Renal pelvis (tissue), 4 donors: Measurements from ENCODE around the gene DHX9. TPM values are rescaled to one million over a fixed set of nuclear protein-coding genes. Genes with fewer than 3 reads are reported as not detected.
A peak's percentile ranks its signal among the peaks of the same experiment; 100 is the strongest.

Source experiments
- DNase-seq: peaks from one replicate; pipeline ENCODE4 v3.0.0-alpha.2; 2013
- polyA plus RNA-seq, 3 donors: library from polyadenylated mRNA; unstranded; fragments of 120-200 nt; gene quantifications; one replicate each; pipeline ENCODE4 v1.2.1, GENCODE V29; 2013; ENCODE audit not compliant: insufficient read length in 3 of 3

Gene DHX9
- polyA plus RNA-seq, 3 donors = 252 to 288 (median 284) TPM

DNA sequence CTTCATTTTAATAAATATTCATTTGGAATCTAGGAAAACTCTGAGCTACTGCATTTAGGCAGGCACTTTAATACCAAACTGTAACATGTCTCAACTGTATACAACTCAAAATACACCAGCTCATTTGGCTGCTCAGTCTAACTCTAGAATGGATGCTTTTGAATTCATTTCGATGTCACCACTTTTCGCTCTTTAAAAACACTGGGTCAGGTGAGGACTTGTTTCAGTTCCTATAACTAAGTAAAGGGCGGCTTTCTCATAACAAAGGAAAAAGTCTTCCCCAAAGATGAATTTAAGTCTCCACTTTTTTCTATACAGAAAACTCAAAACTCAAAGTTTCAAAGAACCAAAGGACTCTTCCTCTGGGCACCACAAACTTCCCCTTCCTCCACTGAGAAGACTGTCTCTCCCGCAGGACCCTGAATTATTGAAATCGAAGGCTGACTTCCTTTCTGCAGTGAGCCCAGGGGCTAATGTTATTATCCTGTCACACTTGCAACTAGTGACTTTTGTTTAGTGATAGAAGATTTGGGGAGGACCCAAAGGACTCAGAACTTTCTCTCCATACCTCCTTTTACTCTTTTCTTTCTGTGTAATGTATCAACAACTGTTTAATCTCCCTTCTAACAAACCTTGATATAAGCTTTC, 9.7 kb upstream of the DHX9 start:
- DNase-seq = no peak

DNA sequence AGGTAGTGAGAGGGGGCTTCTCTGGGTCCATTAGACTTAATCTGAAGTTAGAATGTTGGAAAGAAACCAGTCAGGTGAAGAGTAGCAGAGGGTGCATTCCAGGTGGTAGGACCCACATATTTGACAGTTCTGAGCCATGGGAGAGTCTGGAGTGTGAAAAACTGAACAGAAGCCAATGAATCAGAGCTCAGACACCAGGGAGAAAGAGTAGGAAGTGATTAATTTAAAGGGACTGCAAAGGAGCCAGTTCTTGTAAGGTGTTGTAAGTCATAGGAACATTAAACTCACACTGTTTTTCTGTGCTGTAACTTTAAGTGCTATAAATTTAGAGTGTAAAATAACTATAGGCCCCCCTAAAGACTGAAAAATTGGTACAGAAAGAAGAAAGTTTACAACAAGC, 5.9 kb upstream of the DHX9 start:
- no peak for DNase-seq

DNA sequence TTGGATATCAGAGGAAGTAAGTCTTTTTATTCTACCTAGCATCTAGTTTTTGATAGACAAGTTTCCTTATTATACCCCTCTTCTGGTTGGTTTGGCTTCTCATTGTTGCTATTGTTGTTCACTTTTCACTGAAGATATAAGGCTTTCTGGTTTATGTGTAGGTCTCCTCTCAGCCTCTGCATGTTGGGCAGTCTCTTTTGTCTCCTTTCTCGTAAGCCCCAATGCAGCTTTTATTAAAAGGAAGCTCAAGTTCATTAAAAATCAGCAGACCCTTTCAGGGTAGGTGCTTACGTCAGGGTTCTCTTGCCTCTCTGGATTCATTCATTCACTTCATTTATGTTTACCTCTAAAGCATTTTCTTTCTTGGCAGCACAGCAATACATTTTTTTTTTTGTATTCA, 4.8 kb upstream of the DHX9 start:
- no peak for DNase-seq

DNA sequence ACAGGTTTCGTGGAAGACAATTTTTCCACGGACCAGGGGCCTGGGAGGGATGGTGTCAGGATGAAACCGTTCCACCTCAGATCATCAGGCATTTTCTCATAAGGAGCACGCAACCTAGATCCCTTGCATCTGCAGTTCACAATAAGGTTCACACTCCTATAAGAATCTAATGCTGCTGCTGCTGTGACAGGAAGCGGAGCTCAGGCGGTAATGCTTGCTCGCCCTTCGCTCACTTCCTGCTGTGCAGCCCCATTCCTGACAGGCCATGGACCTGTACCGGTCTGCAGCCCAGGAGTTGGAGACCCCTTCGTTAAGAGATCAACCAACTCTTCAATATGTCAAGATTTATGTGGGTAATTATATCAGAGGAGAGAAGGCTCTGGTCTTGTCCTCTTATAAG, 3.3 kb upstream of the DHX9 start:
- no peak for DNase-seq

DNA sequence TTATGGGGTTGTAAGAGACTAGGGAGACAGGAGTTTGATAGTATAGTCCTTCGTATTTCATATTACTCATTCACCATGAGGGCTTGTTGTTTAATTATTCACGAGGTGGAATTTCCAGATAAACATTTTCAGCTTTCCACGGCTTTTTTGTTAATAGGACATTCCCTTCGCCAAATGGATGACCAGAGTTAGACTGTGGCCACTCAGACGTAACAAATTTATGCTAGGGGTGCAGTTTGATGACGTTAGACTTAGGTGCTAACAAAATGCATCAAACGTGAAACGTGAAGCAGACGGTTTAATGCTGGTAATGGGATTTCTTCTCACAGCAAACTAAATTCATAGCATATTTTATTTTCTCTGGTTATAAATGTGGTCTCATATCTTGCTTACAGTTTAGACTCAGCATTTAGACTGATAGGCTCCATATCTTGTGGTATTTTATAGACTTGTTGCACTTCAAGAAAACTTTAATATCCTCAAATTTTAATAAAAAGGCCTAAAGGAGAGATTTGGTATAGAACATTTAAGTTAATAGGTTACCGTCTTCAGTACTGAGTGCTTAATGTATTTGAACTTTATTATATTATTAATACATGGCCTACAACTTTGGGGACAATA, 2.3 kb downstream of the DHX9 start:
- peak; percentile 62 for DNase-seq

DNA sequence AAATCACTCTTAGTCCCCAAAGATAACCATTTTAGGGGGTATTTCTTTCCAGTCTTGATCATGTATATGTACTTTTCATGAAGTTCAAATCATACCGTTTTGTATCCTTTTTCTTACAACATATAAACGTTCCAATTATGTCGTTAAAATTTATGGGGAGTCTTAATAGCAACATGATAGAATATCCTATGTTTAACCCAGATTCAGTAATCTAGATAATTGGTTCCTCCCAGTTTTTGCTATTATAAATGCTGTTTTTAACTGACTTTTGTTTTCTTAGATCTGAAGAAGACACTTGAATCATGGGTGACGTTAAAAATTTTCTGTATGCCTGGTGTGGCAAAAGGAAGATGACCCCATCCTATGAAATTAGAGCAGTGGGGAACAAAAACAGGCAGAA, 3.1 kb downstream of the DHX9 start:
- no peak for DNase-seq

DNA sequence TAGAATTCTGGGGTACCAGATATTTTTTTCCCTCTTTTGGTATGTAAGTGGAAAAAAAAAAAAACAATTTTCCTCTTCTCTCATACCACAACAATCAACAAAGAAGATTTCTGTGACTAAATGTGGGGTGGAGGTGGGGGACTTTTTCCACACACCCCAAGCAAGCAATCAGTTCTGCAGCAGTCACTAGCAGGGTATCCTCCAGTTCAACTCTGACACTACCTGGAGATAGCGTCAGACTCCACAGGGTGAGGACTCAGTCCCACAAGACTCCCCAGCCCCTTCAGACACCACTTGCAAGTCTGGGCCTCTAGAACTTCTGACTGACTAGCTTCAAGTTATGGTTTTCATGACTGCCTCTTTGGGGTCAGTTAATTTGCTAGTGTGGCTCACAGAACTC, 6.2 kb downstream of the DHX9 start:
- no peak for DNase-seq

DNA sequence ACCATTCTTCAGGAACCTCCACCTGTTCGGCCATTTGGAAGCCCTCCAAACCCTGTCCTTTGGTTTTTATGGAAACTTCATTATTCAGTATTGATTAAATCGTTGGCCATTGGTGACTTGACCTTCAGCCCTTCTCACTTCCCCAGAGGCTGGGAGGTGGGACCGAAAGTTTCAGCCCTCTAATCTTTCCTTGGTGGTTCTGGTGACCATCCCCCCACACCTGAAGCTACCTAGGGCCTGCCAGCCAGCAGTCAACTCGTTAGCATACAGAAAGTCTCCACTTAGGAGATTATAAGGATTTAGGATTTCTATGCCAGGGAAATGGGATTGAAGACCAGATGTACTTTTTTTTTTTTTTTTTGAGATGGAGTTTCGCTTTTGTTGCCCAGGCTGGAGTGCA, 6.7 kb downstream of the DHX9 start:
- DNase-seq = no peak

DNA sequence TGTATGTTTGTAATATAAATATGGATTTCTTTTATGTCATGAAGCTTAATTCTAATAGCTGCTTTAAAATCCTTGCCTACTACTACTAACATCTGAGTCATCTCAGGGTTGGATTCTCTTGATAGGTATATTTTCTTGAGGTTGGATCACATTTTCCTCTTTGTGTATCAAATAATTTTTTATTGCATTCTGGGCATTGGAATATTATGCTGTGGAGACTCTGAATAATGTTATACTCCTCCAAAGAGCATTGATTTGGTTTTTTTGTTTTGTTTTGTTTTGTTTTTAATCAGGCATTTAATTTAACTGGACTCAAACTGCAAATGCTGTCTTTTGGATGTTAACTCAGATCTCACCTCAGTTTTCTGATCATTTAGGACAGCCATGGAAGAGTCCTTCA, 8.0 kb downstream of the DHX9 start:
- DNase-seq = no peak

DNA sequence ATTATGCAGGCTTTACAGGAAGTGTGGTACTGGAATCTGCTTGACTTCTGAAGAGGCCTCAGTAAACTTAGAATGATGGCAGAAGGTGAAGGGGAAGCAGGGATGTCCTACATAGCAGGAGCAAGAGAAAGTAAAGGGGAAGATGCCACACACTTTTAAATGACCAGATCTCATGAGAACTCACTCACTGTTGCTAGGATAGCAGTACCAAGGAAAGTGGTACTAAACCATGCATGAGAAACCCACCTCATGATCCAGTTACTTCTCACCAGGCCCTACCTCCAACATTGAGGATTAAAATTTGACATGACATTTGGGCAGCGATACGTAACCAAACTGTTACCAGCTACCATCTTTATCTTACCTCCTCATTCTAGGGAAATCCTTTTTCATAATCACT, 9.6 kb downstream of the DHX9 start:
- no peak for DNase-seq

DNA sequence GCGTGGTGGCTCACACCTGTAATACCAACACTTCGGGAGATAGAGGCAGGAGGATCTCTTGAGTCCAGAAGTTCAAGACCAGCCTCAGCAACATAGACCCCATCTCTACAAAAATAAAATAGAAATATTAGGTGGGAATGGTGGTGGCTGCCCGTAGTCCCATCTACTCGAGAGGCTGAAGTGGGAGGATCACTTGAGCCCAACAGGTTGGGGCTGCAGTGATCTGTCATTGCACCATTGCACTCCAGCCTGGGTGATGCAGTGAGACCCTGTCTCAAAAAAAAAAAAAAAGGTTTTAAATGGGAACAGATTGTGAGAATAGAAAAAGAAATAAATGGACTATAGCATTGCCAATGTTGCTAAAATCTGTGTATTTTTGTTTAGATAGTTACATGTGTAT, 11.2 kb downstream of the DHX9 start:
- no peak for DNase-seq

DNA sequence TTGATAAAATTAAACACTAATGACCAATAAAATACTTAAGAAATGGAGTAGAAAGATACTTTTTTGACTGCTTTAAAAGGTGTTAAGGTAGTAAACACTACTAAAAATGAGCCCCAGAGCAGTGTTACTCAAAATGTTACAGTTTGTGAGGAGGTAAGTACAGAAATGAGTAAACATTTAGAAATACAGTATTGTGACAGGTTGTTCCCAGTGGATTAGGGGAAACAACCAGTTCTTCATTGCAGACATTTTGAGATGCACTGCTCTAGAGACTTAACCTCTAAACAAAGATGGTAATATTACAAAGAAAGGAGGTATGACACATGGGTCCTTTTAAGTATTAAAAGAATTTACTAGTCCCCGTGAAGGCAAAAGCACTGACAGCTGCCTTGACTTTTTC, 12.7 kb downstream of the DHX9 start:
- no peak for DNase-seq

DNA sequence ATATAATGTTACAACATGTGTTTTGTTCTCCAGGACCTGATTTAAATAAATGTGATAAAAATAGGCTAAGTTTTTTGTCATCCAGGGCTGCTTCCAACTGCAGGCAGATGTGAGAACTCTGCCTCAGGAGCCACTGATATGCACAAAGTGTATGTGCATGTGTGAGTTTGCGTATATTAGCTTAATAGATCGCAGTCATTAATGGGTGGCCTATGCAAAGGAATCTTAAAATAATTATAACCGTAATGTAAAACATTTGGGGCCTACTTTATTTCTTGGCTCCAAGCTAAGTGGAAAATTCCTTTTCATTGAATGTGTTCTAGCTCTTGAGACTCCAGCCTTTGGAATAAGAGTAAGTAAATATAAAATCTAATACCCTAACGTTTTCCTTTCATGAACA, 16.8 kb downstream of the DHX9 start:
- DNase-seq = no peak

DNA sequence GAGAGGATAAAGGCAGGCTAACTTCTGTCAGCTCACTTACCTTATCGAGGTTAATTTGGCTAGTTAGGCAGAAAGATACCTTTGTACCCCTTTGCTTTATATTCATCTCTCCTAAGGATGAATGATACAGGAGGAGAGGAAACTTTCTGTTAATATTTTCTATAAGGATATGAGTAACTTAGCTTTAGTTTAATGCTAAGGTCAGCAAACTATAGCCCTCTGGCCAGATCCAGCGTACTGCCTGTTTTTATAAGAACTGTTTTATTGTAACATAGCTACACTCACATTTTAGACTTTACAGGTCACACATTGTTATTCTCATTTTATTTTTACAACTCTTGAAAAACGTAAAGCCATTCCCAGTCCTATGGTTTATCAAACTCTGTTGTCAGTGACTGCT, 18.1 kb downstream of the DHX9 start:
- no peak for DNase-seq

DNA sequence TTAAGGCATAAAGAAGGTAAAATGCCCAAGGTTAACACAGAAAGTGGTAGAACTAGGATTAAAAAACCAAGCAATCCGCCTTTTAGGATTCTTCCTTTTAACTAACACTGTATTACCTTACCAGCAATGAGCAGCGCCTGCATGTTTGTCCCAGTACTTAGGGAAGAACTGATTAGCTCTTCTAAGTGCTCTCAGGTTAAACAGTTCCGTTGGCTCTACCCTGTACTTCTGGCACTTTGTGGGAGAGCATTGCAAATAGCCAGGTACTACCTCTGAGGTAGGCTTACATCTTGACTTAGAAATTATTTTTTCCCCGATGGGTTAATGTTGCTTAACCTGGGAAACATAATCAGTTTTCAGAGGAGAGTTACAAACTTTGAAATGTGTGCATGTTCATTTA, 21.5 kb downstream of the DHX9 start:
- no peak for DNase-seq

DNA sequence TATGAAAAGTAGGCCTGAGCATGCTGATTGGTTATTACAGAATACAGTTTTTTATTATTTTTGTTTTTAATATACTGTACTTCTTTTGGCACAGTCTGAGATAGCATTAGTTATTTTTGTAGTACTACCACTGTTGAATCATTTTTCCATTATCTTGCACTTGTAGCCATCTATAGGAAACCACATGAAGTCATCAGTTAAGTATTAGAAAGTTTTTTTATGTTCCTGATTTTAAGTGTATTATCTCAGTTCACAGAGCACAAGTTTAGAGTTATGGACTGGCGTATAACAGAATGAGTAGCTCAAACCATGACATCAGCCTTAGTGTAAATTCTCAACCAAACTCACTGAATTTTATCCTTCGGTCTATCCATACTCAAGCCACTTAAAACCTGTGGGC, 22.8 kb downstream of the DHX9 start:
- DNase-seq = no peak

DNA sequence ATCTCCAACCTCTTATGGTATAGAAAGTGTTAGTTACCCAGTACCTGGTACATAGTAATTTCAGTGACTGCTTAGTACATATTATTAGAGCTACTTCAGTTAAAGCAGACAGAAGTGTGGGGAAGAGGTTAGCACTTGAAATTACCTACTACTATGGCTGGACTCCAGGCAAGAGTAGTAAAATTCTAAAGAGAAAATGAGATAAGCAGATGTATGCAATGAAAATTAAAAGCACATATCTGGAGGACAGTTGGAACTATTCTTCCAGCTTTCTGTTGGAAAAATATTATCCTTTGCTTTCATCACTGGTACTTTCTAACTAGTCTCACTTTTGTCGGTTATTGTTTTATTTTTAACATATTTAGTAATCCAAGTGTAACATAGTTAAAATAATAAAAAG, 23.7 kb downstream of the DHX9 start:
- DNase-seq = no peak

DNA sequence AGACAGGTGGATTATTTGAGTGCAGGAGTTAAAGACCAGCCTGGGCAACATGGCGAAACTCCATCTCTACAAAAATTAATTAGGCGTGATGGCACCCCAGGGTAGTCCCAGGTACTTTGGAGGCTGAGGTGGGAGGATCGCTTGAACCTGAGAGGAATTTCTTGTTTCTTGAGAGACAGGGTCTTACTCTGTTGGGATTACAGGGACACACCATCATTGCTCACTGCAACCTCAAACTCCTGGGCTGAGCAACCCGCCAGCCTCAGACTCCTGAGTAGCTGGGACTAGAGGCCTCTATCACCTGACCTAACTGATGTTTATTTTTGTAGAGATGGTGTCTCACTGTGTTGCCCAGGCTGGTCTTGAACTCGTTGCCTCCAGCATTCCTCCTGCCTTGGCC, 24.8 kb downstream of the DHX9 start:
- DNase-seq = no peak

DNA sequence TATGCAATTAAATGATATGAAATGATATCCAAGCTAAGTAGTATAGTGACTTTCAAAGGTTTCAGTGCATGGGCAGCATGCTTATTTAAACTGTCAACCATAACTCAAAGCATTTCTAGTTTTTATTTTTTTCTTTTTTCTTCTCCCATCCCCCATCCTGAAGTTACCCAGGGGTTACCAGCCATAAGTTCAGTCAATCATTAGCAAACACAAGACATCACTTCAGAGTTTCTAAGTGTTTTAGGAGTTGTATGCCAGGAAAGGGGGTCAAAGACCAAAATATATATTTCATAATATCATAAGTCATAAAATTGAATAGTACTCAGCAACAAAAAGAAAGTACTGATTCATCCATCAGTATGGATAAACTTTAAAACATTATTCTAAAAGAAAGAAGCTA, 28.7 kb downstream of the DHX9 start:
- no peak for DNase-seq

DNA sequence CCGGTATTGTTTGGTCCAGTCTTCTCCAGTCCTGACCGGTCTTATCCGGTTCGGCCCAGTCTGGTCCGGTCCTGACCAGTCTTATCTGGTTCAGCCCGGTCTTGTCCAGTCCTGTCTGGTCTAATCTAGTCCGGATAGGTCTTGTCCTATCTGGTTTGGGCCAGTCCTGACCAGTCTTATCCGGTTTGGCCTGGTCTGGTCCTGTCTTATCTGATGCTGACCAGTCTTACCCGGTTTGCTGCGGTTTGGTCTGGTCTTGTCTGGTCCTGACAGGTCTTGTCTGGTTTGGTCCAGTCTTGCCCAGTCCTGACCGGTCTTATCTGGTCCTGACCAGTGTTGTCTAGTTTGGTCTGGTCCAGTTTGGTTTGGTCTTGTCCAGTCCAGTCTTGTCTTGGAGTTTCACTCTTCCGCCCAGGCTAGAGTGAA, 30.1 kb downstream of the DHX9 start:
- DNase-seq = no peak

DNA sequence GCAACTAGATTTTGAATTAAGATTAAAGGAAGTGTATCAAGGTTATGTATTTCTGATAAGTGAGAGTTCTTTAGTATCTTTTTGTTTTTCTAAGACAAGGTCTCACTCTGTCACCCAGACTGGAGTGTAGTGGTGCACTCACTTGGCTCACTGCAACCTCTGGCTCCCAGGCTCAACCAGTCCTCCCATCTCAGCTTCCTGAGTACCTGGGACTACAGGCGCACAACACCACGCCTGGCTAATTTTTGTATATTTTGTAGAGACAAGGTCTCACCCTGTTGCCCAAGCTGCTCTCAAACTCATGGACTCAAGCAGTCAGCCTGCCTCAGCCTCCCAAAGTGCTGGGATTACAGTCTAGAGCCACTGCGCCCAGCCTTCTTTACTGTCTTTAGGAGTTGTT, 33.7 kb downstream of the DHX9 start:
- DNase-seq = no peak

DNA sequence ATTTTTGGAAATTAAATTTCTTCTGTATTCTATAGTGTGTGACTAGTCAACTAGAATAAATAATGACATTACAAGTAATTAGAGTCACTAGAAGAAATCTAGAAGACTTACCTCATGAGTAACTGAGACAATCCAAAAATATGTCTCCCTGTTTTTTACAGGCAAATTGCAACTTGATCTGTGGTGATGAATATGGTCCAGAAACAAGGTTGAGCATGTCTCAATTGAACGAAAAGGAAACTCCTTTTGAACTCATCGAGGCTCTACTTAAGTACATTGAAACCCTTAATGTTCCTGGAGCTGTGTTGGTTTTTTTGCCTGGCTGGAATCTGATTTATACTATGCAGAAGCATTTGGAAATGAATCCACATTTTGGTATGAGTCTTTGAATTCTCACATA, 36.7 kb downstream of the DHX9 start:
- DNase-seq = no peak

DNA sequence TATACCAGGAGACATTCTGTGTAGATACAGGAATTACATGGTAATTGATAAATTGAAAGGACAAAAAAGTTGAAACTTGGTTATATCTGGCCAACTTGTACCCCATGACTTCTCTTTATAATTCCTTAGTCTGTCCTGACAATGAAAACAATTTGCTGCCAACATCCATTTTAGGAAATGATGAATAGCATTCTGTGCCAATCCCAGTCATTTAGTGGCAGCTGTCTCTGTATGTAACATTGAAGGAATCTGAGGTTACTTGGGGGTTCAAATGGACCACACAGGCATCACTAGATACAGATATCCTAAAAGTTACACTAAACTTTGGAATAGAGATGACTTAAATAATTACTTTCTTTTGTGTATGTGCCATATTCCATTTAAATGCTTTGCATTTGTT, 38.2 kb downstream of the DHX9 start:
- no peak for DNase-seq

DNA sequence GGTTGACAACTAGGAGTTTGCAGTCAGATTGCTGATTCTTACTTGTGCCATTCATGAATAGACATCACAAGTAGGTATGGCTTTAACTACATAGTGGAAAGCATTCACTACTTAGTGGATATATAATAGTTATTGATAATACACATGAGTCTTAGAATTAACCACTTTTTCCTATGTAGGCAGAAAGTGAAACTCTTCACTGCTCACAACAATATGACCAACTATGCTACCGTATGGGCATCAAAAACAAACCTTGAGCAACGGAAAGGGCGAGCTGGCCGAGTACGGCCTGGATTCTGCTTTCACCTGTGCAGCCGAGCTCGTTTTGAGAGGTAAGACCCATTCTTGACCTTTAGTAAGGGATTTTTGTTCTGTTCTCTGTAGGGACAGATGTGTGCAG, 38.7 kb downstream of the DHX9 start:
- no peak for DNase-seq
